BJ (cell line): ENCODE measurements around the gene CTDSPL. TPM values are rescaled to one million over a fixed set of nuclear protein-coding genes. Genes with fewer than 3 reads are reported as not detected.

Experiments
- CTCF ChIA-PET: fragments of 350-600 bp; formaldehyde crosslinking; extraction: SDS; loops from one replicate; lab custom pipeline; 2021; ENCODE audit warnings: antibody characterized with exemption, inconsistent platforms; lab: Yijun Ruan, JAX
- POLR2A ChIA-PET: fragments of 300-600 bp; sonication (Branson Sonifier 250); formaldehyde crosslinking; extraction: SDS; loops from one replicate; lab custom pipeline; 2021; ENCODE audit warnings: antibody characterized with exemption; lab: Charles Lee
- DNase-seq: peaks from one replicate; pipeline ENCODE4 v3.0.0-alpha.2; 2011; ENCODE audit warnings: low read depth
- H3K27me3 ChIP-seq: 2 replicates; pipeline ENCODE4 v1.6.0; 2011; ENCODE audit warnings: low read length; ENCODE audit not compliant: control insufficient read depth, insufficient read depth
- H3K36me3 ChIP-seq: 2 replicates; pipeline ENCODE4 v1.5.1; 2011; ENCODE audit warnings: low read length; ENCODE audit not compliant: control insufficient read depth, insufficient read depth
- H3K4me3 ChIP-seq: 2 replicates; pipeline ENCODE4 v1.5.1; 2011; ENCODE audit warnings: low read depth, mild to moderate bottlenecking, control low read depth, low read length
- CTCF ChIP-seq: IDR thresholded peaks from 2 replicates; pipeline ENCODE4 v1.5.1; 2011; ENCODE audit warnings: low read depth, mild to moderate bottlenecking, control low read depth, inconsistent platforms, low read length, moderate library complexity; ENCODE audit not compliant: insufficient read depth
- polyA plus RNA-seq: library from polyadenylated mRNA; depleted of rRNA; stranded (reverse); fragments of >200 nt; gene quantifications from 2 replicates; pipeline ENCODE4 v1.2.3, GENCODE V29; 2011

CTDSPL gene
- polyA plus RNA-seq, 1 experiment, result 45.2 TPM

GRCh38 chr3:37876279-37876678, 14.6 kb downstream of the CTDSPL start:
- ChIA-PET POLR2A (no interaction called here), CTCF (interaction anchor here (1.1 kb wide), 1 partner anchor 15 kb away, joined by 3 read pairs; no protein-coding TSS in a partner anchor)
- Histone ChIP-seq H3K27me3 (no peaks in the 10 kb centered on the region), H3K4me3 (no peak overlapping the region), H3K36me3 (no peaks in the 10 kb centered on the region)
- TF ChIP-seq CTCF, result no peak
- no peak for DNase-seq

- ChIA-PET CTCF (no interaction called here), POLR2A (interaction anchor here (0.6 kb wide), 1 partner anchor 16 kb away, joined by 6 read pairs; no protein-coding TSS in a partner anchor)
- TF ChIP-seq CTCF, result no peak
- Histone ChIP-seq H3K4me3 (no peak overlapping the region), H3K36me3 (no peaks in the 10 kb centered on the region; the same call in 1 of the 2 replicates), H3K27me3 (no peaks in the 10 kb centered on the region)
- DNase-seq, result no peak
Measured at GRCh38 chr3:37882711-37883110, 21.0 kb downstream of the CTDSPL start.

- TF ChIP-seq CTCF, result no peak
- no peak for DNase-seq
Measured at GRCh38 chr3:37885814-37886213, 24.1 kb downstream of the CTDSPL start.

GRCh38 chr3:37886395-37886794, 24.7 kb downstream of the CTDSPL start:
- ChIA-PET POLR2A (interaction anchor here (0.8 kb wide), 1 partner anchor 76 kb away, joined by 4 read pairs; no protein-coding TSS in a partner anchor), CTCF (no interaction called here)
- Histone ChIP-seq H3K4me3 (no peak overlapping the region), H3K36me3 (no peaks in the 10 kb centered on the region; the same call in 1 of the 2 replicates), H3K27me3 (no peaks in the 10 kb centered on the region)
- no peak for TF ChIP-seq CTCF
- DNase-seq, result no peak

More at GRCh38 chr3:37885814-37886213, 24.1 kb downstream of the CTDSPL start:
- ChIA-PET POLR2A (interaction anchor here (0.8 kb wide), 1 partner anchor 76 kb away, joined by 4 read pairs; no protein-coding TSS in a partner anchor), CTCF (no interaction called here)
- Histone ChIP-seq H3K4me3 (no peak overlapping the region), H3K36me3 (no peaks in the 10 kb centered on the region; the same call in 1 of the 2 replicates), H3K27me3 (no peaks in the 10 kb centered on the region)

GRCh38 chr3:37887062-37887461, 25.4 kb downstream of the CTDSPL start:
- no peaks in the 10 kb centered on the region for H3K27me3 ChIP-seq
- no peak for DNase-seq
- POLR2A ChIA-PET, result no interaction called here
- CTCF ChIA-PET, result interaction anchor here (0.9 kb wide), 2 partner anchors 10 to 13 kb away, joined by 3 read pairs; no protein-coding TSS in a partner anchor
- no peak for TF ChIP-seq CTCF
- H3K36me3 ChIP-seq, result no peaks in the 10 kb centered on the region; the same call in 1 of the 2 replicates
- H3K4me3 ChIP-seq, result no peak overlapping the region
